Type B pancreatic cell (in vitro differentiated cells): ENCODE results near the gene CFAP299. TPM values are rescaled to one million over a fixed set of nuclear protein-coding genes. Genes with fewer than 3 reads are reported as not detected.

ENCODE experiments used
- DNase-seq: peaks from one replicate; pipeline ENCODE4 v3.0.0; 2021; ENCODE audit warnings: mixed read lengths; ENCODE audit not compliant: unreplicated experiment; ENCODE audit errors: extremely low spot score
- H3K27ac Mint-ChIP-seq: 2 replicates; pipeline ENCODE4 v1.8.0; 2021; ENCODE audit warnings: mild to moderate bottlenecking, mixed read lengths
- H3K27me3 Mint-ChIP-seq: 2 replicates; pipeline ENCODE4 v1.8.0; 2021; ENCODE audit warnings: mixed read lengths
- H3K36me3 Mint-ChIP-seq: 2 replicates; pipeline ENCODE4 v1.8.0; 2021; ENCODE audit warnings: mixed read lengths
- H3K4me1 Mint-ChIP-seq: one replicate; pipeline ENCODE4 v1.8.0; 2021; ENCODE audit warnings: mixed read lengths; ENCODE audit not compliant: unreplicated experiment
- H3K4me3 Mint-ChIP-seq: 2 replicates; pipeline ENCODE4 v1.8.0; 2021; ENCODE audit warnings: mild to moderate bottlenecking, mixed read lengths
- H3K9me3 Mint-ChIP-seq: 2 replicates; pipeline ENCODE4 v1.8.0; 2021; ENCODE audit warnings: mixed read lengths
- CTCF ChIP-seq: fragments of 200-600 bp; sonication (generic); conservative IDR thresholded peaks from 2 replicates; pipeline ENCODE4 v1.5.0; 2021; ENCODE audit warnings: antibody characterized with exemption, mild to moderate bottlenecking
- total RNA-seq: library from RNA; stranded (reverse); gene quantifications from 2 replicates; pipeline ENCODE4 v1.2.1, GENCODE V29; 2021; ENCODE audit warnings: low replicate concordance

CFAP299 gene
- total RNA-seq, 1 donor from 2014 or later: 1.1 TPM

GRCh38 chr4:80307774-80308465 lies 27.6 kb upstream of the CFAP299 start:
- peaks cover 68% of the 10 kb centered on the region for H3K27me3 Mint-ChIP-seq
- no peaks in the 10 kb centered on the region for H3K36me3 Mint-ChIP-seq
- no peak for DNase-seq
- no peaks in the 10 kb centered on the region for H3K9me3 Mint-ChIP-seq
- no peak for TF ChIP-seq CTCF
- H3K4me1 Mint-ChIP-seq: peaks cover 8% of the 10 kb centered on the region
- no peak overlapping the region for H3K4me3 Mint-ChIP-seq
- H3K27ac Mint-ChIP-seq: peak overlapping the region; percentile 5

- Mint-ChIP-seq H3K9me3 (no peaks in the 10 kb centered on the region), H3K4me1 (peaks cover 8% of the 10 kb centered on the region), H3K36me3 (no peaks in the 10 kb centered on the region), H3K27ac (no peak overlapping the region), H3K4me3 (no peak overlapping the region), H3K27me3 (peaks cover 70% of the 10 kb centered on the region)
- no peak for DNase-seq
- no peak for TF ChIP-seq CTCF
Measured at GRCh38 chr4:80308466-80308822, 27.1 kb upstream of the CFAP299 start.

- Mint-ChIP-seq H3K36me3 (no peaks in the 10 kb centered on the region), H3K9me3 (no peaks in the 10 kb centered on the region), H3K27ac (no peak overlapping the region), H3K27me3 (peaks cover 68% of the 10 kb centered on the region), H3K4me1 (peaks cover 8% of the 10 kb centered on the region), H3K4me3 (no peak overlapping the region)
- TF ChIP-seq CTCF: no peak
- DNase-seq: no peak
Measured at GRCh38 chr4:80309294-80310004, 26.1 kb upstream of the CFAP299 start.

- H3K4me3 Mint-ChIP-seq: no peak overlapping the region
- DNase-seq: no peak
- no peak overlapping the region for H3K27ac Mint-ChIP-seq
- H3K4me1 Mint-ChIP-seq: peaks cover 8% of the 10 kb centered on the region
- TF ChIP-seq CTCF: no peak
- no peaks in the 10 kb centered on the region for H3K9me3 Mint-ChIP-seq
- no peaks in the 10 kb centered on the region for H3K36me3 Mint-ChIP-seq
- H3K27me3 Mint-ChIP-seq: peaks cover 54% of the 10 kb centered on the region
Measured at GRCh38 chr4:80311130-80311529, 24.4 kb upstream of the CFAP299 start.

- Mint-ChIP-seq H3K27ac (no peak overlapping the region), H3K4me1 (peaks cover 7% of the 10 kb centered on the region), H3K9me3 (no peaks in the 10 kb centered on the region), H3K36me3 (no peaks in the 10 kb centered on the region), H3K4me3 (no peak overlapping the region), H3K27me3 (peaks cover 49% of the 10 kb centered on the region)
- no peak for TF ChIP-seq CTCF
- no peak for DNase-seq
Measured at GRCh38 chr4:80312124-80312523, 23.4 kb upstream of the CFAP299 start.
